ENCODE measurements around the gene OSBPL10. TPM values are rescaled to one million over a fixed set of nuclear protein-coding genes. Genes with fewer than 3 reads are reported as not detected.
A peak's percentile ranks its signal among the peaks of the same experiment; 100 is the strongest.

Gene OSBPL10
- total RNA-seq, 1 donor from 2014 or later = 18.8 TPM

GRCh38 chr3:32004113-32004765 is 23.2 kb upstream of the OSBPL10 start:
- no peaks in the 10 kb centered on the region for H3K27me3 ChIP-seq (ENCODE audit: low read depth)
- TF ChIP-seq CTCF (IDR thresholded peaks at IDR 0.05) = no peak
- H3K9me3 ChIP-seq = no peaks in the 10 kb centered on the region
- H3K27ac ChIP-seq = no peak overlapping the region
- intact Hi-C loops (cut with DNase I) = no loop called here
- H3K4me3 ChIP-seq = no peak overlapping the region
- H3K4me1 ChIP-seq = no peaks in the 10 kb centered on the region
- H3K36me3 ChIP-seq = no peaks in the 10 kb centered on the region
- ATAC-seq (peak; percentile 31 to 48), DNase-seq (no peak)

GRCh38 chr3:32003380-32003779 is 22.3 kb upstream of the OSBPL10 start:
- intact Hi-C loops (cut with DNase I) = no loop called here
- H3K9me3 ChIP-seq = no peaks in the 10 kb centered on the region
- no peak overlapping the region for H3K27ac ChIP-seq
- no peaks in the 10 kb centered on the region for H3K27me3 ChIP-seq (ENCODE audit: low read depth)
- no peaks in the 10 kb centered on the region for H3K36me3 ChIP-seq
- DNase-seq (no peak), ATAC-seq (peak; percentile 53 to 56)
- TF ChIP-seq CTCF (IDR thresholded peaks at IDR 0.05) = no peak
- H3K4me3 ChIP-seq = no peak overlapping the region
- H3K4me1 ChIP-seq = no peaks in the 10 kb centered on the region

- TF ChIP-seq CTCF (IDR thresholded peaks at IDR 0.05) = no peak
- no peaks in the 10 kb centered on the region for H3K36me3 ChIP-seq
- no peaks in the 10 kb centered on the region for H3K4me1 ChIP-seq
- H3K27ac ChIP-seq = no peak overlapping the region
- H3K9me3 ChIP-seq = no peaks in the 10 kb centered on the region
- H3K4me3 ChIP-seq = no peak overlapping the region
- DNase-seq (peak; percentile 51), ATAC-seq (peak; percentile 85 to 90)
- H3K27me3 ChIP-seq (ENCODE audit: low read depth) = no peaks in the 10 kb centered on the region
- intact Hi-C loops (cut with DNase I) = no loop called here
Observed at GRCh38 chr3:32002561-32003368, 21.7 kb upstream of the OSBPL10 start.

- ATAC-seq = no peak
- Histone ChIP-seq H3K27ac (no peak overlapping the region), H3K9me3 (no peaks in the 10 kb centered on the region), H3K4me1 (no peaks in the 10 kb centered on the region), H3K4me3 (no peak overlapping the region), H3K36me3 (no peaks in the 10 kb centered on the region), H3K27me3 (ENCODE audit: low read depth) (no peaks in the 10 kb centered on the region)
- no peak for DNase-seq
- intact Hi-C loops (cut with DNase I) = no loop called here
- no peak for TF ChIP-seq CTCF (IDR thresholded peaks at IDR 0.05)
Observed at GRCh38 chr3:32000877-32001276, 19.8 kb upstream of the OSBPL10 start.

GRCh38 chr3:31999907-32000439 is 18.9 kb upstream of the OSBPL10 start:
- H3K9me3 ChIP-seq = no peaks in the 10 kb centered on the region
- no peaks in the 10 kb centered on the region for H3K4me1 ChIP-seq
- intact Hi-C loops (cut with DNase I) = no loop called here
- H3K27ac ChIP-seq = no peak overlapping the region
- H3K36me3 ChIP-seq = no peaks in the 10 kb centered on the region
- no peak for ATAC-seq
- H3K4me3 ChIP-seq = no peak overlapping the region
- H3K27me3 ChIP-seq (ENCODE audit: low read depth) = no peaks in the 10 kb centered on the region
- DNase-seq = no peak
- no peak for TF ChIP-seq CTCF (IDR thresholded peaks at IDR 0.05)

Data from lower lobe of right lung (tissue), 2 donors.